HepG2 (cell line): Measurements from ENCODE around the gene TFDP1. TPM values are rescaled to one million over a fixed set of nuclear protein-coding genes. Genes with fewer than 3 reads are reported as not detected.

ENCODE experiments used
- ARID4A ChIP-seq: sonication (generic); formaldehyde crosslinking; IDR thresholded peaks from 2 replicates; pipeline ENCODE4 v1.5.0; 2020; ENCODE audit warnings: mild to moderate bottlenecking, missing genetic modification reagents, borderline replicate concordance
- EP300 ChIP-seq, 3 experiments: sonication (generic) in 1 of 3; formaldehyde crosslinking in 1 of 3; IDR thresholded peaks; 2 replicates each; pipeline versions ENCODE4 v1.5.1 to v1.6.1; 2011 to 2020; ENCODE audit warnings: low read depth in 2 of 3, low read length in 2 of 3, borderline replicate concordance in 1 of 3, improper control_type of control experiment in 1 of 3, mild to moderate bottlenecking in 1 of 3, missing genetic modification reagents in 1 of 3, moderate library complexity in 1 of 3
- ETV5 ChIP-seq: IDR thresholded peaks from 2 replicates; pipeline ENCODE4 v1.6.1; 2018; ENCODE audit warnings: missing biosample characterization, missing genetic modification reagents, inconsistent platforms, borderline replicate concordance
- HHEX ChIP-seq: IDR thresholded peaks from 2 replicates; pipeline ENCODE4 v1.6.1; 2016; ENCODE audit warnings: control low read depth
- MTERF4 ChIP-seq: sonication (generic); formaldehyde crosslinking; IDR thresholded peaks from 2 replicates; pipeline ENCODE4 v1.8.0; 2023; ENCODE audit warnings: mild to moderate bottlenecking, missing genetic modification reagents
- NCOR1 ChIP-seq: fragments of 200-600 bp; sonication (generic); IDR thresholded peaks from 2 replicates; pipeline ENCODE4 v1.7.0; 2017; ENCODE audit warnings: antibody characterized with exemption, low read length, borderline replicate concordance
- ZBTB43 ChIP-seq: sonication (generic); formaldehyde crosslinking; conservative IDR thresholded peaks from 2 replicates; pipeline ENCODE4 v1.4.0; 2020; ENCODE audit warnings: missing genetic modification reagents
- ZMAT5 ChIP-seq: sonication (generic); formaldehyde crosslinking; IDR thresholded peaks from 2 replicates; pipeline ENCODE4 v1.5.0; 2020; ENCODE audit warnings: mild to moderate bottlenecking, low read depth, missing genetic modification reagents, borderline replicate concordance
- ZNF615 ChIP-seq: sonication (generic); formaldehyde crosslinking; IDR thresholded peaks from 2 replicates; pipeline ENCODE4 v1.5.0; 2020; ENCODE audit warnings: mild to moderate bottlenecking, missing genetic modification reagents, borderline replicate concordance
- polyA plus RNA-seq, 8 experiments: library from polyadenylated mRNA; depleted of rRNA in 3 of 8; stranded (reverse) in 7 of 8; unstranded in 1 of 8; fragments of >200 nt; fragmentation: Illumina TruSeq in 4 of 8; extraction: Trizol in 4 of 8; gene quantifications; 2 replicates each; pipeline versions ENCODE4 v1.2.1 to v1.2.3, GENCODE V29; 2011 to 2016; ENCODE audit warnings: low read depth in 4 of 8, missing spikeins in 1 of 8, mixed read lengths in 1 of 8; ENCODE audit not compliant: insufficient read depth in 1 of 8
- total RNA-seq, 5 experiments: library from RNA; depleted of rRNA; stranded (reverse); fragments of >200 nt; fragmentation: Illumina TruSeq; extraction: Trizol; gene quantifications; 2 replicates each; pipeline ENCODE4 v1.2.3, GENCODE V29; 2016; ENCODE audit warnings: low read depth in 1 of 5

TFDP1 gene
- total and polyA plus RNA-seq, 2 of the 13 experiments (the other 11 are each of a cell fraction or from before 2014, with no cell fraction given), result 38.0 to 84.2 TPM

- no peak for TF ChIP-seq ARID4A (CRISPR knock-in tag)
- no peak for TF ChIP-seq ZNF615
- TF ChIP-seq ZMAT5 (CRISPR knock-in tag), result no peak
- no peak for TF ChIP-seq MTERF4 (CRISPR knock-in tag)
- TF ChIP-seq NCOR1, result no peak
- TF ChIP-seq EP300 (IDR thresholded peaks at IDR 0.05; ENCODE audit: low read depth in 2 of 2, low read length in 2 of 2), result no peak
- no peak for TF ChIP-seq EP300 (CRISPR knock-in tag; IDR thresholded peaks at IDR 0.05; ENCODE audit: borderline replicate concordance)
- no peak for TF ChIP-seq HHEX (CRISPR knock-in tag)
- no peak for TF ChIP-seq ETV5
- no peak for TF ChIP-seq ZBTB43 (CRISPR knock-in tag)
Observed at GRCh38 chr13:113639616-113640262, 55.2 kb downstream of the TFDP1 start (continued).
